CD4-positive, alpha-beta T cell treated with Interleukin-12 subunit alpha and Interleukin-12 subunit beta, for 1 hour (primary cell): ENCODE results near the gene RALY.

Experiments
- DNase-seq: peaks from one replicate; pipeline ENCODE4 v3.0.0-alpha.2; 2020

The RALY gene

GRCh38 chr20:33993576-33994221 lies at the start of gene RALY:
Gene RALY (plus strand): TSS chr20:33993911. CDS start chr20:34072075, 78,164 bp downstream.
- DNase-seq, result peak; percentile 95

GRCh38 chr20:33944914-33945313 lies 48.8 kb upstream of the RALY start:
- no peak for DNase-seq

- no peak for DNase-seq
Observed at GRCh38 chr20:33945391-33946081, 48.2 kb upstream of the RALY start.

GRCh38 chr20:33947709-33948295 lies 45.9 kb upstream of the RALY start:
- DNase-seq, result peak; percentile 45

- no peak for DNase-seq
Observed at GRCh38 chr20:33948480-33948879, 45.2 kb upstream of the RALY start.

GRCh38 chr20:33951171-33951570 lies 42.5 kb upstream of the RALY start:
- DNase-seq, result no peak

GRCh38 chr20:33954504-33954903 lies 39.2 kb upstream of the RALY start:
- DNase-seq, result no peak

GRCh38 chr20:33963751-33964150 lies 30.0 kb upstream of the RALY start:
- no peak for DNase-seq

GRCh38 chr20:33964441-33964840 lies 29.3 kb upstream of the RALY start:
- no peak for DNase-seq

- no peak for DNase-seq
Observed at GRCh38 chr20:33967126-33967525, 26.6 kb upstream of the RALY start.

GRCh38 chr20:33969563-33969962 lies 24.1 kb upstream of the RALY start:
- DNase-seq, result no peak

- DNase-seq, result no peak
Observed at GRCh38 chr20:33970229-33970628, 23.5 kb upstream of the RALY start.

- DNase-seq, result no peak
Observed at GRCh38 chr20:33971147-33971975, 22.4 kb upstream of the RALY start.

GRCh38 chr20:33976959-33977358 lies 16.8 kb upstream of the RALY start:
- DNase-seq, result no peak

GRCh38 chr20:33977535-33977934 lies 16.2 kb upstream of the RALY start:
- DNase-seq, result no peak

- DNase-seq, result no peak
Observed at GRCh38 chr20:33979094-33979493, 14.6 kb upstream of the RALY start.

- no peak for DNase-seq
Observed at GRCh38 chr20:33981347-33981746, 12.4 kb upstream of the RALY start.

- no peak for DNase-seq
Observed at GRCh38 chr20:33981964-33982363, 11.7 kb upstream of the RALY start.

- DNase-seq, result no peak
Observed at GRCh38 chr20:33983371-33983770, 10.3 kb upstream of the RALY start.

- no peak for DNase-seq
Observed at GRCh38 chr20:33984182-33984719, 9.5 kb upstream of the RALY start.

GRCh38 chr20:33985280-33985679 lies 8.4 kb upstream of the RALY start:
- DNase-seq, result no peak

- no peak for DNase-seq
Observed at GRCh38 chr20:33985830-33986229, 7.9 kb upstream of the RALY start.

GRCh38 chr20:33986560-33987216 lies 7.0 kb upstream of the RALY start:
- DNase-seq, result no peak
